Kidney (tissue), 14 donors: Measurements from ENCODE around the gene KCNJ5. TPM values are rescaled to one million over a fixed set of nuclear protein-coding genes. Genes with fewer than 3 reads are reported as not detected.

ENCODE experiments used
- DNase-seq, 5 donors: peaks; one replicate each; pipeline ENCODE4 v3.0.0-alpha.2; 2013 to 2020
- FAIRE-seq: peaks from 2 replicates; lab custom pipeline; 2012; peaks lifted over from hg19 to GRCh38; lab: Jason Lieb, UNC
- H3K27ac ChIP-seq, 2 donors: one replicate each; pipeline ENCODE4 v1.7.0; 2013; ENCODE audit warnings: low read depth in 2 of 2, low read length in 2 of 2, inconsistent platforms in 1 of 2
- H3K27me3 ChIP-seq: one replicate; pipeline ENCODE4 v1.7.1; 2013; ENCODE audit warnings: low read length, inconsistent platforms; ENCODE audit not compliant: control insufficient read depth, insufficient read depth
- H3K36me3 ChIP-seq, 3 donors: one replicate each; pipeline versions ENCODE4 v1.7.0 to v1.7.1; 2013; ENCODE audit warnings: low read length in 3 of 3, control low read depth in 1 of 3, inconsistent platforms in 1 of 3; ENCODE audit not compliant: insufficient read depth in 3 of 3, control insufficient read depth in 2 of 3
- H3K4me1 ChIP-seq, 3 donors: one replicate each; pipeline versions ENCODE4 v1.7.0 to v1.7.1; 2013; ENCODE audit warnings: low read length in 3 of 3, inconsistent platforms in 1 of 3, low read depth in 1 of 3; ENCODE audit not compliant: control insufficient read depth in 2 of 3, insufficient read depth in 2 of 3
- H3K4me3 ChIP-seq, 3 donors: one replicate each; pipeline versions ENCODE4 v1.7.0 to v1.8.1; 2013; ENCODE audit warnings: low read length in 3 of 3, control low read depth in 1 of 3, inconsistent platforms in 1 of 3
- H3K9ac ChIP-seq, 3 donors: one replicate each; pipeline versions ENCODE4 v1.7.0 to v1.7.1; 2013; ENCODE audit warnings: low read length in 3 of 3, control low read depth in 1 of 3, inconsistent platforms in 1 of 3
- H3K9me3 ChIP-seq, 3 donors: one replicate each; pipeline versions ENCODE4 v1.7.0 to v1.7.1; 2013; ENCODE audit warnings: low read length in 3 of 3, control low read depth in 1 of 3, inconsistent platforms in 1 of 3; ENCODE audit not compliant: control insufficient read depth in 2 of 3, insufficient read depth in 1 of 3
- intact Hi-C: fragments of 100-400 bp; cut with DNase I; formaldehyde crosslinking; loops from one replicate; pipeline ENCODE4 v1.11.1; 2022
- polyA plus RNA-seq: library from polyadenylated mRNA; stranded (reverse); fragments of 350-450 nt; fragmentation: Illumina TruSeq; extraction: RNeasy Lipid Tissue Mini Kit (QIAGEN cat#74804); gene quantifications from one replicate; pipeline ENCODE4 v1.2.3, GENCODE V29; 2014; ENCODE audit warnings: low read depth, low replicate concordance; ENCODE audit not compliant: insufficient read depth
- total RNA-seq: library from RNA; stranded (reverse); fragmentation: NEBNext Ultra II Directional; extraction: Animal tissue kit (Norgen Biotek cat#: 25700); gene quantifications from one replicate; pipeline ENCODE4 v1.2.1, GENCODE V29; 2021
- TF ChIP-seq, protein P1 (sequence below): IDR thresholded peaks from 3 replicates; pipeline ENCODE4 v1.5.1; 2012; ENCODE audit warnings: mild to moderate bottlenecking, moderate library complexity, borderline replicate concordance; ENCODE audit not compliant: insufficient read depth; ENCODE audit errors: extremely low read depth
- donor health status: control.
- donor health status: control.
- donor health status: control.
- donor health status: control.
- donor health status: control.
- donor health status: DM: yes; HTN: yes; CAD: no.
- donor health status: Normal renal cell carcinoma (clear cell type).

Gene KCNJ5
- total and polyA plus RNA-seq, 2 donors from 2014 or later = 5.7 to 6.5 TPM

DNA sequence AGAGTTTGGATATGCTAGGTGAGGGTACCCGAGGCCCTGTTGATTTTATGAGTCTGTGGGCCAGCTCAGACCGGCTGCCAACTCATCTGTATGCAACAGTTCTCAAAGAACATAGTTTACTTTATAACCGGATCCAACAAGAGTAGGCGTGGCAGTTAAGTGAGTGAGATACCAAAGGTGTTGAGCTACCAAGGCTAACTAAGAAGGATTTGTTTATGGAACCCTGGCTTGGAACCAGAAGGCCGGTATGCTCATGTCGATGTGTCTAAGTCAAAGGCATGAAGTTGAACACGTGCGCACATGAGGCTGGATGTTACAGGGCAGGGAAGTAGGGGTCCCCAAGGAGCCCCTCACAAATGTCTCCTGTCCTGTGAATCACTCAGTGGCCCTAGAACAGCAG, 23.9 kb upstream of the KCNJ5 start, which contains the start of gene KCNJ1:
Gene KCNJ1, minus strand, starts transcription at position 20 of the 400 bp plus-strand sequence. CDS start 27,053 bp downstream, outside the sequence.
- Histone ChIP-seq H3K36me3 (no peaks in the 10 kb centered on the region), H3K27ac (peak within 1 kb of the TSS; percentile 91 to 97), H3K4me1 (no peaks in the 10 kb centered on the region), H3K27me3 (no peaks in the 10 kb centered on the region), H3K9ac (peak within 1 kb of the TSS; percentile 21 to 77 (median 63)), H3K4me3 (peak within 1 kb of the TSS; percentile 48 to 77 (median 76)), H3K9me3 (no peaks in the 10 kb centered on the region)
- TF ChIP-seq, protein P1, sequence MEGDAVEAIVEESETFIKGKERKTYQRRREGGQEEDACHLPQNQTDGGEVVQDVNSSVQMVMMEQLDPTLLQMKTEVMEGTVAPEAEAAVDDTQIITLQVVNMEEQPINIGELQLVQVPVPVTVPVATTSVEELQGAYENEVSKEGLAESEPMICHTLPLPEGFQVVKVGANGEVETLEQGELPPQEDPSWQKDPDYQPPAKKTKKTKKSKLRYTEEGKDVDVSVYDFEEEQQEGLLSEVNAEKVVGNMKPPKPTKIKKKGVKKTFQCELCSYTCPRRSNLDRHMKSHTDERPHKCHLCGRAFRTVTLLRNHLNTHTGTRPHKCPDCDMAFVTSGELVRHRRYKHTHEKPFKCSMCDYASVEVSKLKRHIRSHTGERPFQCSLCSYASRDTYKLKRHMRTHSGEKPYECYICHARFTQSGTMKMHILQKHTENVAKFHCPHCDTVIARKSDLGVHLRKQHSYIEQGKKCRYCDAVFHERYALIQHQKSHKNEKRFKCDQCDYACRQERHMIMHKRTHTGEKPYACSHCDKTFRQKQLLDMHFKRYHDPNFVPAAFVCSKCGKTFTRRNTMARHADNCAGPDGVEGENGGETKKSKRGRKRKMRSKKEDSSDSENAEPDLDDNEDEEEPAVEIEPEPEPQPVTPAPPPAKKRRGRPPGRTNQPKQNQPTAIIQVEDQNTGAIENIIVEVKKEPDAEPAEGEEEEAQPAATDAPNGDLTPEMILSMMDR = no peak
- no peak for FAIRE-seq
- intact Hi-C loops = no loop called here
- DNase-seq = peak in 2 of 5 donors; percentile 23 to 41

DNA sequence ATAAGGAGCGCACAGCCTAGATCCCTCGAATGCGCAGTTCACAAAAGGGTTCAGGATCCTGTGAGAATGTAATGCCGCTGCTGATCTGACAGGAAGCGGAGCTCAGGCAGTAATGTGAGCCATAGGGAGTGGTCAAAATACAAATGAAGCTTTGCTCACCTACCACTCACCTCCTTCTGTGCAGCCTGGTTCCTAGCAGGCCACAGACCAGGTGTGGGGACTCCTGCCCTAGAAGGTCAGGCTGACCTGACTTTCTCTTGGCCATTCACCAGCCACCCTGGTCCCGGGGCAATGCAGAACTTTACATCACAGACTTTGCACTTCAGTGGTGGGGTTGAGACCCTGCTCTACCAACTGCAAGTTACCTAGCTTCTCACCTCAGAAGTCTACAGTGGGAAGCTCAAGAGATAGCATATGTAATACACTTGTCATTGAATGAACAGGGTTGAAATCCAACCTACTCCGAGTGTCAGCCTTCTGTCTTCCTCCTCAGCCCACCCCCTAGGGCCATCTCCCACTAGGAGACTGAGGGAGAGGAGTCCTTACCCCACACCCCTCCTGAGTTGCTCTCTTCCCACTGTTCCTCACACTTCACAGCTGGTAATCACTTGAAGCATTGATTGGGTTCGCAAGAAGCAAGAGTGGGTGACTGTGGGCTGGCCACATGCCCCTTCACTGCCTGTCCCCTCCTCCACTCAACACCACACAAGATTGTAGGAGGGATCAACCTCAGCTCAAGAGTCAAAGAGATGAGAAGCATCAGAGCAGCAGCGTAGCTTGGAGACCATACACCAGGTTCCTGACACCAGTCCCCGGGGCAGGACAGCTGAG, 22.1 kb upstream of the KCNJ5 start:
- no peak for DNase-seq
- TF ChIP-seq, protein P1 = no peak
- H3K4me3 ChIP-seq = no peak overlapping the region
- H3K27ac ChIP-seq = no peak overlapping the region
- H3K4me1 ChIP-seq = no peaks in the 10 kb centered on the region
- H3K36me3 ChIP-seq = no peaks in the 10 kb centered on the region
- no peak overlapping the region for H3K9ac ChIP-seq
- no peak for FAIRE-seq
- intact Hi-C loops = no loop called here
- H3K27me3 ChIP-seq = no peaks in the 10 kb centered on the region
- no peaks in the 10 kb centered on the region for H3K9me3 ChIP-seq

- DNase-seq (no peak), FAIRE-seq (no peak)
- Histone ChIP-seq H3K36me3 (no peaks in the 10 kb centered on the region), H3K27ac (no peak overlapping the region), H3K27me3 (no peaks in the 10 kb centered on the region), H3K4me1 (no peaks in the 10 kb centered on the region), H3K9me3 (no peaks in the 10 kb centered on the region), H3K4me3 (no peak overlapping the region), H3K9ac (no peak overlapping the region)
- TF ChIP-seq, protein P1 = no peak
- intact Hi-C loops = no loop called here
Measured at GRCh38 chr11:128871168-128871610, 20.0 kb upstream of the KCNJ5 start.
